GM10248 (cell line): ENCODE results near the gene ZSWIM6.

Source experiments
- CTCF ChIA-PET: fragments of 300-600 bp; sonication (Branson Sonifier 250); formaldehyde crosslinking; extraction: SDS; loops from one replicate; lab custom pipeline; 2021; ENCODE audit warnings: antibody characterized with exemption; lab: Yijun Ruan, JAX
- POLR2A ChIA-PET: fragments of 350-650 bp; sonication (Branson Sonifier 250); formaldehyde crosslinking; extraction: SDS; loops from one replicate; lab custom pipeline; 2020; ENCODE audit warnings: antibody characterized with exemption; lab: Yijun Ruan, JAX
- DNase-seq: peaks from one replicate; pipeline ENCODE4 v3.0.0; 2012; ENCODE audit errors: extremely low spot score
- CTCF ChIP-seq: IDR thresholded peaks from 2 replicates; pipeline ENCODE4 v1.5.1; 2012; ENCODE audit warnings: mild to moderate bottlenecking, low read depth; ENCODE audit errors: extremely low read depth, missing control alignments, control extremely low read depth

ZSWIM6 gene

GRCh38 chr5:61331407-61332357 is at the start of gene ZSWIM6:
Gene ZSWIM6, plus strand, starts transcription at chr5:61332258. Its CDS starts 15 bp downstream, at chr5:61332273.
- CTCF ChIA-PET: interaction anchor here (1.0 to 3.3 kb wide), 6 partner anchors 10 to 644 kb away, joined by 3 to 20 read pairs (median 4); no protein-coding TSS in a partner anchor
- POLR2A ChIA-PET: interaction anchor here (0.6 to 1.1 kb wide), 4 partner anchors 25 to 168 kb away, joined by 3 to 5 read pairs (median 4); no protein-coding TSS in a partner anchor
- peak; percentile 97 for DNase-seq
- TF ChIP-seq CTCF: no peak

- CTCF ChIA-PET: interaction anchor here (1.1 kb wide), 1 partner anchor 17 kb away, joined by 4 read pairs; no protein-coding TSS in a partner anchor
- DNase-seq: no peak
- no peak for TF ChIP-seq CTCF
- POLR2A ChIA-PET: no interaction called here
These were observed 48.6 kb upstream of the ZSWIM6 start for GRCh38 chr5:61283471-61283870.

GRCh38 chr5:61285531-61285930 is 46.5 kb upstream of the ZSWIM6 start:
- POLR2A ChIA-PET: no interaction called here
- CTCF ChIA-PET: interaction anchor here (1.0 to 1.7 kb wide), 2 partner anchors 16 to 20 kb away, joined by 3 read pairs; no protein-coding TSS in a partner anchor
- no peak for DNase-seq
- TF ChIP-seq CTCF: no peak

- DNase-seq: no peak
- CTCF ChIA-PET: no interaction called here
- POLR2A ChIA-PET: no interaction called here
- TF ChIP-seq CTCF: no peak
These were observed 45.5 kb upstream of the ZSWIM6 start for GRCh38 chr5:61286446-61287132.

GRCh38 chr5:61287474-61287873 is 44.6 kb upstream of the ZSWIM6 start:
- no peak for TF ChIP-seq CTCF
- no peak for DNase-seq
- POLR2A ChIA-PET: no interaction called here
- CTCF ChIA-PET: no interaction called here

- CTCF ChIA-PET: no interaction called here
- no peak for TF ChIP-seq CTCF
- POLR2A ChIA-PET: no interaction called here
- no peak for DNase-seq
These were observed 42.8 kb upstream of the ZSWIM6 start for GRCh38 chr5:61289241-61289640.
